ENCODE results near the gene ZNF318. TPM values are rescaled to one million over a fixed set of nuclear protein-coding genes. Genes with fewer than 3 reads are reported as not detected.

The ZNF318 gene
- total and polyA plus RNA-seq, 10 of the 15 experiments (the other 5 are each of a cell fraction or from before 2014, with no cell fraction given) = 3.4 to 79.8 (median 13.7) TPM

GRCh38 chr6:43325876-43326275, 43.6 kb downstream of the ZNF318 start:
- H3K36me3 ChIP-seq (ENCODE audit: control insufficient read depth in 2 of 2, insufficient read depth in 2 of 2, low read length in 1 of 2) = peaks cover 0 to 7% of the 10 kb centered on the region in 2 experiments; a peak in 2 of 4 replicates
- BruUV-seq (replicated peaks) = no TSS peak
- ATAC-seq (no peak), DNase-seq (ENCODE audit: low read depth, low spot score) (no peak), FAIRE-seq (no peak)
- H2AFZ ChIP-seq (ENCODE audit: control insufficient read depth, low read depth, low read length) = no peak overlapping the region
- no peak overlapping the region for H3K27ac ChIP-seq (ENCODE audit: control insufficient read depth, insufficient read depth)
- SMC1A ChIA-PET (ENCODE audit: uncharacterized antibody, unreplicated experiment) = interaction anchor here (1.4 to 2.5 kb wide), 2 partner anchors 8 kb away, joined by 5 to 8 read pairs; no protein-coding TSS in a partner anchor
- CTCF ChIA-PET = interaction anchor here (0.9 to 9.3 kb wide), 3 partner anchors 11 to 19 kb away, joined by 3 to 83 read pairs (median 7); partner anchors contain the start of gene CRIP3
- H3K9ac ChIP-seq (ENCODE audit: control insufficient read depth, insufficient read depth, low read length) = no peak overlapping the region
- WGBS (ENCODE audit: insufficient coverage, insufficient replicate concordance, low lambda C conversion rate, missing lambda C conversion rate) = 5% methylated on average over 1 of the region's 1 CpG
- H3K4me2 ChIP-seq (ENCODE audit: control insufficient read depth, insufficient read depth) = no peak overlapping the region
- RAD21 ChIA-PET (ENCODE audit: unreplicated experiment) = no interaction called here
- intact Hi-C loops (cut with micrococcal nuclease; ENCODE audit: unreplicated experiment) = no loop called here
- no peaks in the 10 kb centered on the region for H4K20me1 ChIP-seq (ENCODE audit: control insufficient read depth, insufficient read depth)
- peaks cover 2% of the 10 kb centered on the region; the same call in 2 of the 3 replicates for H3K9me3 ChIP-seq (replicated peaks; ENCODE audit: control insufficient read depth, insufficient read depth, low read length)
- H3K27me3 ChIP-seq (replicated peaks in 1 of 2; ENCODE audit: control insufficient read depth in 2 of 2, insufficient read depth in 2 of 2, low read length in 1 of 2) = no peaks in the 10 kb centered on the region
- TF ChIP-seq SPI1 (IDR thresholded peaks at IDR 0.05; ENCODE audit: borderline replicate concordance, insufficient read depth, low read depth, low read length) = peak; percentile 12; the same call in 1 of the 2 replicates
- TF ChIP-seq SMARCA5 (IDR thresholded peaks at IDR 0.05) = no peak
- H3K4me3 ChIP-seq = no peak overlapping the region
- POLR2A ChIA-PET = interaction anchor here (0.7 kb wide), 1 partner anchor 18 kb away, joined by 3 read pairs; the partner anchor contains the start of gene CRIP3
- peaks cover 9% of the 10 kb centered on the region for H3K4me1 ChIP-seq (ENCODE audit: control insufficient read depth, insufficient read depth, low read length)
- H3K79me2 ChIP-seq (ENCODE audit: control insufficient read depth, insufficient read depth, low read length) = no peaks in the 10 kb centered on the region
- in situ Hi-C loops (cut with MboI) = no loop called here

GRCh38 chr6:43318011-43318410, 51.4 kb downstream of the ZNF318 start:
- intact Hi-C loops (cut with micrococcal nuclease; ENCODE audit: unreplicated experiment) (no loop called here), in situ Hi-C loops (cut with MboI) (no loop called here)
- ATAC-seq = no peak
- Histone ChIP-seq H2AFZ (ENCODE audit: control insufficient read depth, low read depth, low read length) (no peak overlapping the region), H3K9ac (ENCODE audit: control insufficient read depth, insufficient read depth, low read length) (no peak overlapping the region), H3K79me2 (ENCODE audit: control insufficient read depth, insufficient read depth, low read length) (no peaks in the 10 kb centered on the region), H3K27me3 (replicated peaks in 1 of 2; ENCODE audit: control insufficient read depth in 2 of 2, insufficient read depth in 2 of 2, low read length in 1 of 2) (no peaks in the 10 kb centered on the region), H3K4me1 (ENCODE audit: control insufficient read depth, insufficient read depth, low read length) (peaks cover 26% of the 10 kb centered on the region), H3K36me3 (ENCODE audit: control insufficient read depth in 2 of 2, insufficient read depth in 2 of 2, low read length in 1 of 2) (peaks cover 0 to 5% of the 10 kb centered on the region in 2 experiments; a peak in 1 of 4 replicates), H4K20me1 (ENCODE audit: control insufficient read depth, insufficient read depth) (no peaks in the 10 kb centered on the region), H3K4me2 (ENCODE audit: control insufficient read depth, insufficient read depth) (no peak overlapping the region), H3K9me3 (replicated peaks; ENCODE audit: control insufficient read depth, insufficient read depth, low read length) (no peaks in the 10 kb centered on the region), H3K4me3 (no peak overlapping the region), H3K27ac (ENCODE audit: control insufficient read depth, insufficient read depth) (no peak overlapping the region)
- ChIA-PET CTCF (interaction anchor here (0.7 to 1.9 kb wide), 4 partner anchors 9 to 38 kb away, joined by 4 to 12 read pairs (median 8); partner anchors contain the start of gene CRIP3), RAD21 (ENCODE audit: unreplicated experiment) (interaction anchor here (1.2 to 2.9 kb wide), 4 partner anchors 9 to 80 kb away, joined by 3 to 10 read pairs (median 5); partner anchors contain the start of gene CRIP3), POLR2A (interaction anchor here (0.8 to 1.7 kb wide), 7 partner anchors 10 to 50 kb away, joined by 3 to 7 read pairs (median 4); partner anchors contain the start of gene CRIP3), SMC1A (ENCODE audit: uncharacterized antibody, unreplicated experiment) (interaction anchor here (1.2 to 8.8 kb wide), 5 partner anchors 8 to 66 kb away, joined by 5 to 90 read pairs (median 7); partner anchors contain the start of gene CRIP3)
- no TSS peak for BruUV-seq (replicated peaks)
- no peak for DNase-seq (ENCODE audit: low read depth, low spot score)
- TF ChIP-seq TCF3 (IDR thresholded peaks at IDR 0.05; ENCODE audit: borderline replicate concordance, insufficient read depth, low read depth, low read length) (no peak), USF2 (IDR thresholded peaks at IDR 0.05; ENCODE audit: borderline replicate concordance, low read depth, low read length) (no peak), CTCF (IDR thresholded peaks at IDR 0.05 in 2 of 3, conservative IDR thresholded peaks at IDR 0.05 in 1 of 3; ENCODE audit: control insufficient read depth in 2 of 3, extremely low read depth in 1 of 3, insufficient read depth in 1 of 3, low read depth in 3 of 3, low read length in 3 of 3) (no peak)
- 75% methylated on average over 2 of the region's 2 CpGs for WGBS (ENCODE audit: insufficient coverage, insufficient replicate concordance, low lambda C conversion rate, missing lambda C conversion rate)
- no peak for FAIRE-seq
